Measurements from ENCODE around the gene PRPF18.

PRPF18 gene

DNA sequence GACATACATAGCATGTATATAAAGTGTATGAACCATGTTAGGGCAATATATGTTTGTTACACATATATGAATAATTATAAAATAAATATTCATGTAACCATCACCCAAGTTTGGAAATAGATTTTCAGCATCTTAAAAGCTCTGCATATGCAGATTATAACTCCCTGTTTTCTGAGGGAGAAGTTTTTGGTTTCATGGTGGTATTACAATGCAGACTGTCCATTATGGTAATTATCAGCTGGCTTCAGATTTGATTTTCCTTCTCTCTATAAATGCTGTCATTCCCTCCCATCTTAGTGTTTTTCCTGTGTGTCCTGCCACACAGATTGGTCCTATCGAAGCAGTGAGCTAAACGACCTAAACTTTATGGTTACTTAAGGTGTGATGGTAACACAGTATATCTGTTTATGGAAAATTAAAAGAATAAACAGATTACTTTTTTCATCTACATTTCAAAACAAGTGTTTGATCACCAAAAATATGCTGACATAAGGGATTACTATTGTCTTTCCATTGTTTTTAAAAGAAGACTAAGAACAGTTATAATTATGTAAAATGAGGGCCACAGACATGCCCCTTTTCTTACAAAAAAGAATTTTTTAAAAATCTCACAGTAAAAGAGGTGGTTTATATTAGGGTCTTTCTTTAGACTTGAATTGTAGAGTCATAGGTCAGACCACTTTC is 17.7 kb downstream of the PRPF18 start:
- no peak for DNase-seq (ENCODE audit: low read depth)

DNA sequence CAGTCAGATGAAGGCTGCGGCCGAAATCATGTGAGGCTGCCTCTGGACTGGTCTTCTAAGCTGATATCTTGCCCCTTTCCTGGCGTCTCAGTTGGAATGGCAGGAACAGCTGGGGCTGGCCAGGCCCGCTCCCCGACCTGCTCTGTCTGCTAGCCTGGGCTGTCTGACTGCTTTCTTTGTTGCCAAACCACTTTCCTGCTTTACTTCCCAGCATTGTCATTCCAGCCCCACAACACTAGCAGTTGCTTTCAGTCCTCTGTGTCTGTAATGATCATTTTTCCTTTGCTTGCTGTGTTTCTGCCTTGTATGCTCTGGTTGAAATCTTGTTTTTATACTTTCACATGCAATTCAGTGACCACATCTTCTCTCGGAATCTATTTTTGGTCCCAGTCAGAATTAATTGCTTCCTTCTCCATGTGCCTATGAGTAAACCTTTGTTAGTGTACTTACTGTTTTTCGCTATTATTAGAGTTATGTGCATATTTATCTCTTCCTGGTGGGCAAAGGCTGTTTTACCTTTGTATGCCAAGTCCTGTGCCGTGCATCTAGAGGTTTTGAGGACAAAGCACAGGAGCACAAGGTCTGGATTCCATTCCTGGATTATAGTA is 21.6 kb downstream of the PRPF18 start:
- no peak for DNase-seq (ENCODE audit: low read depth)

GRCh38 chr10:13612654-13613373 is 26.0 kb downstream of the PRPF18 start:
- no peak for DNase-seq (ENCODE audit: low read depth)

- DNase-seq (ENCODE audit: low read depth), result no peak
Measured at GRCh38 chr10:13613519-13613918, 26.8 kb downstream of the PRPF18 start.

GRCh38 chr10:13614530-13615332 is 28.0 kb downstream of the PRPF18 start:
- DNase-seq (ENCODE audit: low read depth), result no peak

GRCh38 chr10:13615650-13616300 is 29.0 kb downstream of the PRPF18 start:
- no peak for DNase-seq (ENCODE audit: low read depth)

DNA sequence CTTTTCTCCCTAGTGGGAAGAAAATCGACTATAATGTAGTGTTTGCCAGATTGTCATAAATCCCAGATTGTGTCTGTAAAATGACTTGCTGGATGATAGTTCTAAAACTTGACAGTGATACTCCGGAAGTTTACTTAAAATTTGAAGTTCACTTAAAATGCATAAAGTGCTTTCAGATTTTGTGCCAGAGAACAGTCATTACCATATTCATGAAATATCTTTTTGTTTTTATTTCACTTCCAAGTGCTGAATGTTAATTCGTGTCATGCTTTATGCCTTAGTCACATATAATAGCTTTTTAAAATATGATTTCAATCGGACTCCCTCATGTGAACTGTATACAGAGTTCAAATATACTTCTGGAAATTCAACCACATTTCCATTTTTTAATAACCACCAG is 30.4 kb downstream of the PRPF18 start:
- DNase-seq (ENCODE audit: low read depth), result no peak

DNA sequence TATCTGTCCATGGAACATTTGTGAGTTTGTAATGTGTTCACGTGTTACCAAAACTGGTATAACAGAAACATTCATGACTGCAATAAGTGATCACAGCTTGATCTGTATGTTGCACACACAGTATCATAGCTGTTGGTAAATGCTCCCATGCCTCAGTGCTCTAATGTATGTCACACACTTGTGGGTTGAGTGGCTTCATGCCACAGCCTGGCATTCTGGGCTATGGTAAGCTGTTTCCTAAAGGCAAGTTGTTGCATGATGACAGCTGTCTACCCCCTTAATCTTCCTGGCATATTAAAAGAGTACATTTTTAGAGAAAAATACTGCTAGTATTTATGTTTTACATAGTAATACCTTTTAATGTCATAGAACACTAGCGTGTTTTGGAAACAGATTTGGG is 35.2 kb downstream of the PRPF18 start:
- DNase-seq (ENCODE audit: low read depth), result no peak

DNA sequence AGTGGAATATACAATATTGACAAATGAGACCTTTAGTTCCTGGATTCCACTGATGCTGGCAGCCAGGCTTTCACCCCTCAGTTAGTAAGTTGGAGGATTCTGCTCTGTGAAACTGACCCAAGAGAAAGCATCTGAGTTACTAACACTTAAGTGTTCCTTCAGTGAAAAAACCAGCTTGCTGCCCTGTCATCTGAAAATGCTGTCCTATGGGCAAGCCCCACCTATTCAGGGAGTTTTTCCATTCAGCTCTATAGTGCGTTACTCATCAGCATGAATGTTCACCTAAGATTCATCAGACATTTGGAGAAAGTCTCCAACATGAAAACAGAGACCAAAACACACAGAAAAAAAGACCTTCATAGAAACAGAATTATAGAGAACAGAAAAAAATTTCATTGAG is 37.9 kb downstream of the PRPF18 start:
- DNase-seq (ENCODE audit: low read depth), result no peak

DNA sequence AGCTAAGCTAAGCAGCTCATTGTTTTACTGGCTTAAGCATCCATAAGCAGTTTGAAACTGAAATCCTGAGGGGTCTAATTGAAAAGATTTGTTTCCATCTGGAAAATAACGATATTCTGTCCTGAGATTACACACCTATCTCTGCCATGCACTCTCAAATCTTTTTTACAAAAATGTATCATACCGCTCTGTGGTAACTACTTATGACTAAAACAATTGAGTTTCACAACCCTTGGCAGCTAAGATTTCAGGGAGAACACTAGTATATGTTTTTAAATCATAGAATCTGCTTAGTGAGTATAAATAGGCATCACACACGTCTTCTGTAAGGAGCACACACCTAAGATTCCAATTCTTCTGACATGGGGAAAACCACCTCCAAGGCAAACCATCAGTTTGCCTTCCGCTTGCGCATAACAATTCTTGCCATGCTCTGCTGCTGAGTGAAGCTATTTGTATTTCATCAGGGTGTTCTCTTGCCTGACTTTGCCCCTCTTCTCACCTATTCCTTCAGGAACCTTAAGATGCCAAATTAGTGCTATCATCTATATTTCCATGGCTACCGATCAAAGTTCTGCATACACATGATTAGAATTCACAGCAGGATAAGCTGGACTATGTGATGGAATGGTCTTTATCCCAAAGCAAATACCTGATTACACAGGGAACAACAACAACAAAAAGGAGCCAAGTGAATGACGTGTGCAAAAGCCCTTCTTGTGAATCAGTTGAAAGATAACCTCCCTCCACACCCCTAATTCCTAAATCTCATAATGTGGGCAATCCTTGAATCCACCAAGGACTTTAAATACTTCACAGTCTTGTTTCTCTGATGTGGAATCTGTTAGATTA is 40.9 kb downstream of the PRPF18 start:
- no peak for DNase-seq (ENCODE audit: low read depth)

DNA sequence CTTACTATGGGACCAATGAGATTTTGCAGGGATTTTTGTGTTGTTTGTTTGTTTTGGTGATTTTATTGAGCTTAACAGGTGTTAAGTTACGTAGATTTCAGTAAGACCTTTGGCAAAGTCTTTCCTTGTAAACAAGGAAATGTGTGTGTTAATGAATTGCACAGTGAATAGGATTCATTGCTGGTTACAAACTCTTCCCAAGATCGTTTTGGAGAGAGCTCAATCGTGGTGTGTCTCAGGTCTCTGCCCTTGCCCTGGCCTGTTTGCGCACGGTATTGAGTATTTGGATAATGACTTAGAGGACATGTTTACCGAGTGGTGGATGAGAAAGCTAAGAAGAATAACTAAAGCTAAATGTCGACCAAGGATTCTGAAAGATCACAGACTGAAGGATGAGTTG is 41.9 kb downstream of the PRPF18 start:
- DNase-seq (ENCODE audit: low read depth), result no peak

GRCh38 chr10:13629116-13629515 is 42.4 kb downstream of the PRPF18 start:
- no peak for DNase-seq (ENCODE audit: low read depth)

DNA sequence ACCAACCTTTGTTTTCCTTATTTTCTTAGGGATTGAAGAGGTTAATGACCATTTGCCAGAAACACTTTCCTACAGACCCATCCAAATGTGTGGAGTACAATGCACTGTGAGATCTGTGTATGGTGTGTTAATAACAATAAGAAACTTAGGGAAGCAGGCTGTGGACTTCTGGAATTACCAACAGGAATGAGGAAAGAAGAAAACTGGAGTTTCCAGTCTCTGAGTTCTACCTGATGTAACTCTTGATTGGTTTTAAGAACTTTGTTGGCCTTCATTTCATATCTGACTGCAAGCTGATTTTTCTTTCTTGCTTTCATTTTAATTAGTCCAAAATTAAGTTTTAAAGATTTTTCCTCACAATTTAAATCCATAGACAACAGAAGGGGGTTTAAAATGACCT is 43.5 kb downstream of the PRPF18 start:
- DNase-seq (ENCODE audit: low read depth), result no peak

GRCh38 chr10:13631594-13631993 is 44.8 kb downstream of the PRPF18 start:
- no peak for DNase-seq (ENCODE audit: low read depth)

GRCh38 chr10:13632440-13632839 is 45.7 kb downstream of the PRPF18 start:
- DNase-seq (ENCODE audit: low read depth), result no peak

DNA sequence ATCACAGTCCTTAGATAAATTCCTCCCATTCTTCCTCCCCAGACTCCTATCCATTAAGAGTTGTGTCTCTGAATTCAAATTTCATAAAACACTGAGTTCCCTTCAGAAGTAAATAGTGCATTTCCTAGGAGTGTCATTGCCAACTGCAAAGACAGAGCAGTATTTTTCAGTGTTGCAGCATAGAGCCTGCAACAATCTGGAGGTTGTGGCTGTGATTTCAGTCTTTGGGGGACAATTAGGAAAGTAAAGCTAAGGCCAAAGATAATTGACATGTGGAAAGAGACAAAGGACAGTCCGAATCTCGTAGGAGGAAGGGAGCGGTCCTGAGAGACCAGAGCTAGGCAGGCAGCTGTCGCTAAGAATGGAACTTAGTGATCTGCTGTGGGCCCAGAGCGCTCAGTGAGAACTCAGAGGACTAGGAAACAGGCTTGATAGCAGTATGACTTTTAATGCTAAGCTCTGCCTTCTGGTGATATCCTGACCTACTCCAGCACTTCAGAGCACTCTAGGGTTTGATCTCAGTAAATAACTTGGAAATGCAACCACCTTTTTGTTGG is 46.2 kb downstream of the PRPF18 start:
- no peak for DNase-seq (ENCODE audit: low read depth)

DNA sequence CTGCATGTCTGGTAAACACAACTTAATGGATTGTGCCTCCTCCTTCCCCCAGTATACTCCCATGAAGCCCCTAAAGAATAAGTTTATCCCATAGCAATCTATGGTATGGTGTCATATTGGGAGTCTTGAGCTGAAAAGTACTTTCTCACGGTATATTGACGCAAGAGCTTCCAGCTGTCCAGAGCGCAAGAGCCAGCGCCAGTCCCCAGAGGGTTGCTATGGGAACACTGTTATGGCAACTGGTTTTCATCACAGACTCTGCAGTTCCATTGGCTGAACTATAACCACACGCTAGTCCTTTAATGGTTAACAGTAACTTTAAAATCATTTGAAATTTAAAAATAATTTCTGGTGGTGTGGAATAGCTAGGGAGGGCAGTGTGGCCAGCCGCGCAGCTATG is 46.9 kb downstream of the PRPF18 start:
- DNase-seq (ENCODE audit: low read depth), result no peak

DNA sequence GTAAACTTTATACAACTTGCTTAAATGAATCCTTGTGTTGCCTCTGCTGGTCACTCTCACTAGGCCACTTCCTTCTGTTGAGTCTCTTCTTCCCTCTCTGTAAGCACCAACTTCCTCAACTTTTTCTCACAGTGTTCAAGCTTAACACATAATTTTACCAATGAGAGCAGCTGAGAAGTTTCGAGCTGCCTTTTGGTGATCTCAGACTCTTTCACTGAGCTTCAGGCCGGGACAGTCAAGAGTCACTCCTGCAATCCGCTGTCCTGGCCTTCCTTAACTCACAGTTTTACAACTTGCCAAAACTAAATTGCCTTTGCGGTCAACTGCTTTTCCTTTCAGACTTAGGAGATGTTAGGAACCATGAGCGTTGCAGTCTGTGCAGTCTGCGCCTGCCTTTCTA is 47.4 kb downstream of the PRPF18 start:
- DNase-seq (ENCODE audit: low read depth), result no peak

GRCh38 chr10:13636776-13637175 is 50.0 kb downstream of the PRPF18 start:
- DNase-seq (ENCODE audit: low read depth), result no peak

DNA sequence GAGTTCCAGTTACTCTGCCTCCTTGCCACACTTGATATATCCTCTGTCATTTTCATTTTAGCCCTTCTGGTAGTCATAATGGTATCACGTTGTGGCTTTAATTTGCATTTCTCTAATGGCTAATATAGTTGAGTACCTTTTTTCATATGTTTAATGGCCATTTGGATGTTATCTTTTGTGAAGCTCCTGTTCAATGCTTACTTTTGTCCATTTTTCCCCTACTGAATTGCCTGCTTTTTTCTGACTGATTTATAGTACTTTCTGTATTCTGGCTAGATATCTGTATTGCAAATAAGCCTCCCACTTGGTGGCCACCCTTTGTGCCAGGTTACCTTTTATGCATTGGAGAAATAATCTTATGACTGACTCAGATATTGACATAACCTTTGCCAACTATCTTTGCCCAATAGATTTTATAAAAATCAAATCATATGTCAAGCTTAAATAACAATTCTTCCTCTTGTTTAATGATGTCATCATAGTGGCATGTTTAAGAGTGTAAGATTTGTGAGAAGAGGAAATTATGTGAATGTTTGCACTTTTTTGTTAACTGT is 50.6 kb downstream of the PRPF18 start:
- no peak for DNase-seq (ENCODE audit: low read depth)

GRCh38 chr10:13637894-13638293 is 51.1 kb downstream of the PRPF18 start:
- no peak for DNase-seq (ENCODE audit: low read depth)

All from stimulated activated CD8-positive, alpha-beta memory T cell treated with anti-CD3 and anti-CD28 coated beads, Interleukin-12 subunit alpha, Interleukin-12 subunit beta, amount 100 ng/mL, for 4 hours (primary cell).